CD4-positive, alpha-beta T cell treated with Interferon alpha-2 for 1 hour (primary cell): ENCODE data around the gene NPAS3.
A peak's percentile ranks its signal among the peaks of the same experiment; 100 is the strongest.

Experiments
- DNase-seq, 2 donors: peaks; one replicate each; pipeline ENCODE4 v3.0.0-alpha.2; 2020 to 2022

The NPAS3 gene

DNA sequence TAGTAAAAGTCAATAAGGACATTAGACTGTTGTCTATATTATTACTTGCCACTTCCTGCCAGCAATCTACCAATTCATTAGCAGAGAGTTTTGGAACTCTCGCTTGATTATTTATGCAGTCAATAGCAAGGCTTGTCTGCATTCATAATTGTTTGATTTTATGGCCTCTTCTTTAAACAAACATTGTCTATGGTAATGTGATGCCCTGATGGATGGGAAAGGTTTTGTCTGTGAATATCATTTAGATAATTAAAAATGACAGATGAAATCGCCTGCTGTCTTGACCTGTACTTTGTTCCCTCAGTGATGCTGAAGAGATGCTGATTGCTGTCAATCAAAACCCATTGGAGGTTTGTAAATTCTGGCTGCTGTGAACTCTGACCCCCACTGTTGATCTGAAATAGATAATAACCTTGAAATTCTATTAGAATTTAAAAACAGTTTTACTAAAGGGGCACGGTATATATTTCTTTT is 455.3 kb downstream of the NPAS3 start:
- DNase-seq = no peak

DNA sequence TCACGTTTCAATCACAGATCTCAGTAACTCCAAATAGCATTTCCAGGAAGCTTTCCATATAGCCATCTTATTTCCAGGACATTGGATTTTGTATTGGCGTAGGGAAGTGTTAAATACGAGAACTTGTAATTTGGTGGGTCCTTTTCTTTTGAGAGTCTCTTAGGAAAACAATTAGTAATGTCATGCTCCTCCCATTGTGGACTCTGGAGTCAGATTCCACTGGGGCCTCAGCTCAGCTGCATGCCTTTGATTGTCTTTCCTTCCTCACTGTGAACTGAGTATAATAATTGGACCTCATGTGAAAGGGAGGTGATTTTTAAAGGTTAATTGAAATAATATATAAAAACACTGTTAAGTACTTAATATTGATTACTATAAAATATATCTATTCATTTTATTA is 462.6 kb downstream of the NPAS3 start:
- DNase-seq = no peak

DNA sequence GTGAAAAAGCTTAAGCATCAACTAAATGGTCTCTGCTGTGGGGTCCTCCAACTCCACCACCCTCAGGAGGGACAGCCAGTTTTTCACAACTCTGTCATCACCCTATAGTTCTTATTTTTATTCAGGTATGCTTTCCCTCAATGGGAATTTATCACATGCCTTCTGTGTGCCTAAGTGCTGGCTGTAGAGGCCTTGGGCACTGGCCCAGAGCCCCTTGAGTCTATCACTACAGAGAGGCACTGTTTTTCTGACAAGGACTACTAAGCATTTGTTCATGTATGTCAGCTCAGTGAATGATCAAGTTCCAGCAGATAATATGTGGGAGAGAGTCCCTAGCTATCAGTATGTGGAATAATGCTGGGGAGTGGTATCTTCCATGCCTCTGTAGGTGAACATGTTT is 463.9 kb downstream of the NPAS3 start:
- DNase-seq = no peak

DNA sequence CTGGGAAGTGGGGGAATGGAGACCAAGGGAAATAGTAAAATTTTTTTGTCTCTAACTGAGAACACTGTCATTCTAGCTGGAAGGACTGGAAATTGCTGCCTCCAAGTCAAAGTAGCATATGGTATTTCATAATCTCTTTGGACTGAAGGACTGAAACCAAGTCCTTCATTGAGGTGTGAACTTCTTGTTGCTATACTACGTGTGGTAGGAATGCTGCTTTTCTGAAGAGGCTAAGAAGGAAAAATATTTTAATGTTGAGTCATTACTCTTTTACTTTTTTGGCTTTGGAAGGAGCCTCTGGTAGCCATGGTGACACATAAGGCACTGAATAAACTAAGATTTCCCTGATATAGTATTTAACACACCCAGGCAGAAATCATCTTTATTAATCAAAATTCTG is 465.4 kb downstream of the NPAS3 start:
- DNase-seq = no peak

DNA sequence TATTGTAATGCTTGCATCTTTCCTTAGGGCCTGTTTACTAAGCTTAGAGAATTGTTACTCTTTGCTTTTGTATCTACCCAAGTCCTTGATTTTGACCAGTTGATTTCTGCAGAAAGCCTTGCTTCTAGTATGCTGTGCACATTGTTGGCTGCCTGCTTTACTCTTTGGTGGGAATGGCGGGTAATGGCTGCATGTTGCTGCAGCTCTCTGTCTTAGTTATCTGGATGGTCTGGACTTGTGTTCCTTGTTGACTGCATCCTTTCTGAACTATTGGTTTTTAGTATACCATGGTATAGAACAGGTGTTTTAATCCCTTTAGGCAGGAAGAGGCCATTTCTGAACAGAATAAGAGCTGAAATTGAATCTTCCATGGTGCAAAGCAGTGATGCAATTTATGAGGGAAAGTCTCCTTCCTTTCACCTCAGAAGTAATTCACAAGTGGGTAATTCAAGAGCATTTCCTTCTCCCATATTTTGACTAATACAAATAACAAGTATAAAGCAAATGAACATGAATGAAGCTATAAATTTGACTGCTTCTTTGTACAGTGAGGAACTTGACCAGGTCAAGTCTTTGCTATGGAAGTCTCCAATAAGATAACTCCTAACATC is 466.4 kb downstream of the NPAS3 start:
- no peak for DNase-seq

DNA sequence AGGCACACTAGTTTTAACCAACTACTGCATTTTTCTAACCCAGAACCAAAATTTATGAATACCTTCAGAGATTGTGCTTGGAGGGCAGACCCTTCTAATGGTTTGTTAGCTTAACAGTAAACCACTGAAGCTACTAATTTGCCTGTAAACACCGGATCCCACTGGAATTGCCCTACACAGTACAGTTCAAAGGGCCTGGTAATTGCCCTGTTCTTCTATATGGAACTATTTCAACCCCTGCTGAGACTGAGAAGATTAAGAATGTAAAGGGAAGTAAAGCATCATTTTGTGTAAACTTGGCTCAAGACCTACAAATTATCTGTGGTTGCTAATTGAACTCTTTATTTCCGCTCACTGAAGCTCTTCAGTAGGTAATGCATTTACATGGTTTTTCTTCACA is 468.1 kb downstream of the NPAS3 start:
- DNase-seq = no peak

DNA sequence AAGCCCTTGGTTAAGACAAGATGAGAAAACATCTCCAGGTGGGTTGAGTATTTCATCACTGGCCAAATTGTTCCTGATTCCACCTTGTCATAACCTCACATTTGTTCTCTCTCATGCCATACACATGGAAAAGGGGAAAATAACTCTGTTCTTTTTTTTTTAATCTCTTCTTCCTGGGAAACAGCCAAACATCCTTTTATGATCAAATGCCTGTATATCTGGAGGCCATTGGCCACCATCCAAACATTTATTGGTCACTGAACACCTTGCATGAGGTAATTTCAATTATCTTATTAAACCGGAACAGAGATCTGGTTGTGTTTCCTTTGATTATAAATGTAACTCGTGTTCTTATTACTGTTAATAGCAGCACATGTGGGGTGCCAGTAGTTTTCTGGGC is 469.6 kb downstream of the NPAS3 start:
- DNase-seq = no peak

- no peak for DNase-seq
Measured at GRCh38 chr14:33412450-33412849, 473.8 kb downstream of the NPAS3 start.

GRCh38 chr14:33413381-33413780 is 474.7 kb downstream of the NPAS3 start:
- DNase-seq = no peak

DNA sequence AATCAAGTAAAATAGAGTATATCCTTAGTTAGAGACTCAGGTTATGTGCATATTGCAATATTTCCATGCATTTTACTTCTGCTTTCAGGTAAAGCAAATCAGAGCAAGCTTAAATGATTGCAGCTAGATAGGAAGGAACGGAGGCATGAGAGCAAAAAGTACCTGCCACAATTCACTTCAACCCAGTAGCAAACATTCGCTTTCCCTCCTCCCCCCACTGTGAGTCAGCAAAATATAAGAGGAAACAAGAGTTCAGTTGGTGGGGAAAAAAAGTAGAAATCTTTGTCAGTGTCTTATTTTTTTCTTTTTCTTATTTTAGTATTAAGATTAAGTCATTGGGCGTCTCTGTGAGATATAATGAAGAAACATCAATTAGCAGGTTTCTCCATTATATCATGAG is 475.4 kb downstream of the NPAS3 start:
- DNase-seq = no peak

GRCh38 chr14:33420051-33420627 is 481.5 kb downstream of the NPAS3 start:
- no peak for DNase-seq

DNA sequence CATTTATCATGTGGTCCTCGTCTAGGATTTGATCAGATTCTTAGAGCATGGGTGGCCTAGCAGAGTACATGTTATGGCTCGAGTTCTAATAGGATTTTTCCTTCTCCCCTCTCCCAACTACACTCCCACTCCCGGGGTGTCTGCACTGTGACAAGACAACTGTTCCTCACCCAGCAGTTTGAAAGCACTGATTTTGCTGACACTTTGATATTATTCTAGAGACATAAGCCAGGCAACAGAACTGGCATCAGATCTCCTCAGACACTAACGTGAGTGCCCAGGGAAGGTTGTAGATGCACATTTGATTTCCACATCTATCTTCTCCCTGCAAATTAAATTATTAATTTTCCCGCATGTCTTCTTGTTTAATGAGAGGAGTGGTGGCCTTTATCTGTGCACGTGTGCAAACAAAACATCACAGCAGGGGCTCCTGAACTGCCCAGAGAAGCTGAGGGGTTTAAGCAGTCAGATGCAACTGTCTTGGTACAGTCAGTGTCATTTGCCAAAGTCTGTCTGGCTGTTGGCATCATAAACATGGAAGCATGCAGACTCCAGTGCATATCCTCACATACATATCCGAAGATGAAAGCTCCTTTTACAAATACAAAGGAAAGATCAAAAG is 491.8 kb downstream of the NPAS3 start:
- no peak for DNase-seq

DNA sequence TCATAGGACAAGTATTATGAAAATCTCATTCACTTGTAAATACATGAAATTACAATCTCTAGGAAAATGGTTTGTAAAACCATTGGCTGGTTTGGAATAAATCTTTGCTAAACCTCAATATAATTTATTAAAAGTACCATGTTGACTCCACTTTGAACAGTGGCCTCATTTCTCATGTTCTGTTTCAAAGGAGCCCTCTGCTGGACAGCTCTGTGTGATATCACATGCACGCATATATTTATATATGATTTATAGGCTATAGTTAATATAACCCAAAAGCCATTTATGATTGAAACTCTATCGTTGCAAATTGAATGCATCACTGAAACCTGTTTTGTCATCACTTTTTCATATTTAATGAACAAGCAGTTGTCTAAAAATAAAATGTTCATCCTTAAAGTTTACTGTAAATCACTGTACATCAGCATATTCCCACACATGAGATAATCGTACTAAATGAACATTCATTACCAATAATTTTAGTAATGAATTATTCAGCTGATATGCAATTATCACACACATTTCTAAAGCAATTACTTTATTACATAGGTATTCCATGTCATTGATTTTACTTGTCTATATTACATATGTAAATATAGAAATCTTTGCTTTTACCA is 493.8 kb downstream of the NPAS3 start:
- DNase-seq = no peak

GRCh38 chr14:33433396-33433795 is 494.7 kb downstream of the NPAS3 start:
- no peak for DNase-seq

DNA sequence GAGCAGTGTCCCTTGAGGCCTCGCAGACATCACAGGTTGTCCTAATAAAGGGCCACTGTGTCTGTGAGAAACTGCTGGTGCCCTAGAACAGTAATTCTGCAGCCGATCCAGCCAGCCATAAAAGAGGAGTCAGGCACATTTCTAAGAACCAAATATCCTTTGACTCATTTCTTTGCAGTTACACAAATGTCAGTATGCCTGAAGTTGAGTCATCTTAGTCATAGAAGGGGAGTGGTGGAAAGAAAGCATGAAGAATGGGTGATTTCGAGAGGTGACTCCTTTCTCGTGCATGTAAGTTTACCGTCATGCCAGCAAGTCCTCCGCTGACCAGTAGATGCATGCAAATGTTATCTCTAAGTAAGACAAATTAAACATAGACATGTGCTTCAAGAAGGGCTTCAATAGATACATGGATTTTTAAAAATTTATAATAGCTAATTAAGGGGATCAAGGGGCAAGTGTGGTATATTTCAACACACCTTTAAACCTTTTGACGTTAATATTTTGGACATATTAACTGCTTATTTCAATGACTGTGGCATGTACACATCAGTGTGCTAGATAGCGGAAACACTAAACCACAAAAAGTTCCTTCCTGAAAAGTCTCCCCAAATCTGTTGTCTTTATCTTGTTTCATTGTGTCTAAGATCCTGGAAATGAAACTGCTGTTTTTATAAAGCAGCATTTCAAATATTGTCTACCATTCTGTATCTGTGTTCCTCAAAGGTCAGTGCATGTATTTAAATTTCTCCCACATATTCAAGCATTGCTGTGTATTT is 497.4 kb downstream of the NPAS3 start:
- peak in 1 of 2 donors; percentile 6 for DNase-seq

DNA sequence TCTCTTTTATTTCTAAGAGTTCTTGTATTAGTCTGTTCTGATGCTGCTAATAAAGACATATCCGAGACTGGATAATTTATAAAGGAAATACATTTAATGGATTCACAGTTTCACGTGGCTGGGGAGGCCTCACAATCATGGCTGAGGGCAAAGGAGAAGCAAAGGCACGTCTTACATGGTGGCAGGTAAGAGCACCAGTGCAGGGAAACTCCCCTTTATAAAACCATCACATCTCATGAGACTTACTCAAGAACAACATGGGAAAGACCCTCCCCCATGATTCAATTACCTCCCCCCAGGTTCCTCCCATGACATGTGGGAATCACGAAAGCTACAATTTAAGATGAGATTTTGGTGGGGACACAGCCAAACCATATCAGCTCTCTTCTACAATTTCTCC is 503.0 kb downstream of the NPAS3 start:
- no peak for DNase-seq

- no peak for DNase-seq
Measured at GRCh38 chr14:33444136-33444535, 505.5 kb downstream of the NPAS3 start.

GRCh38 chr14:33449268-33449667 is 510.6 kb downstream of the NPAS3 start:
- DNase-seq = no peak

GRCh38 chr14:33449703-33450395 is 511.2 kb downstream of the NPAS3 start:
- no peak for DNase-seq

DNA sequence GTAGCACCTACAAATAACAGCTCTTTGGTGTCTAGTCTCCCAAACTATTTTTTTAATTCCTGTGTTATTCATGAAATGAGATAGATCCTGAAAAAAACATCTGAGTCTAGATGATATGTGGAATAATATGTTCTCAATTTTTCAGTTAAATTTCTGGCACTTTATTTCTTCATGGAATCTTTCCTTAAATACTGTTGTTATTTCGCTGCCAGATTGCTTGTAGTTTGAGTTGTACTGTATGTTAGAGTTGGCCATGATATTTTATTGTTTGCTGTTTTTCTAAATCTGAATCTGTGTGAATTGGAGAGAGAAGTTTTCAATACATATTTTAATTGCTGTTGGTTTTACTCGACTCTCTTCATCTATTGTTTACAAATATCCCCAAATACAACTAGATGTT is 511.7 kb downstream of the NPAS3 start:
- DNase-seq = no peak

DNA sequence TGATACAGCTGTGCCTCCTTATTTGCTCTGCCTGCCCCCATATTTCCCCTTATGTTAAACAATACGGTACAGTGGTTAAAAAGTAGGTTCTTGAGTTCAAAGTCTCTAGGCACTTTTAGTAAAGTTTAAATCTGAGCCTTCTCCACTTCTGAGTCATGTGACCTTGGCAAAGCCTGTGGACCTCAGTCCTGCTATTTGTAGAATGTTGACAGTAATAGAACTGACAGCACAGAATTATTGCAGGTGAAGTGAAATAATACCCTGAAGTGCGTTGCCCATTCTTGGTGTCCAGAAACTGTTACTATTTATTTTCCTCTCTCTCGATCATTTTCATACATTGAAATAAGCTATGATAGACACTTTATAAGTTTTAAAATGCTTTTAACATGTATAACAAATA is 512.5 kb downstream of the NPAS3 start:
- no peak for DNase-seq

DNA sequence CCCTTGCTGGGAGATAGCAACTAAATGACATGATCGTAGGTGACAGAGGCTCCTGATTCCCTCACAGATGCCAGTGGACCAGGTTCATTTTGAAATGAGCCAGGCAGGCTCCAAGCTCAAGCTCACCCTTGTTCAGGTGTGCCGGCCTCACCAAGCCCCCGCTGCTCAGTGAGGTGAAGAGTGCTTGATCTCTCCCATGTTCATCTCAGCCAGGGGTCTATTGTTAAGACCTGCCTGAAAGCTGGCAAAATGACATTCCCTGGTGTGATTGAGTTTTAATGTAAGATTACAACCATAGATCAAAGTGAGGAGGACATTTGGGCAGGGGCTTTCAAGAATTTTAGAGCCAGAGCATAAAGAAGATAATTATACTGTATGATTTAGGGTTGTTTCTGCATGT is 514.3 kb downstream of the NPAS3 start:
- DNase-seq = no peak
